Measurements from ENCODE around the gene CCR8.
A peak's percentile ranks its signal among the peaks of the same experiment; 100 is the strongest.

The CCR8 gene, protein sequence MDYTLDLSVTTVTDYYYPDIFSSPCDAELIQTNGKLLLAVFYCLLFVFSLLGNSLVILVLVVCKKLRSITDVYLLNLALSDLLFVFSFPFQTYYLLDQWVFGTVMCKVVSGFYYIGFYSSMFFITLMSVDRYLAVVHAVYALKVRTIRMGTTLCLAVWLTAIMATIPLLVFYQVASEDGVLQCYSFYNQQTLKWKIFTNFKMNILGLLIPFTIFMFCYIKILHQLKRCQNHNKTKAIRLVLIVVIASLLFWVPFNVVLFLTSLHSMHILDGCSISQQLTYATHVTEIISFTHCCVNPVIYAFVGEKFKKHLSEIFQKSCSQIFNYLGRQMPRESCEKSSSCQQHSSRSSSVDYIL

DNA sequence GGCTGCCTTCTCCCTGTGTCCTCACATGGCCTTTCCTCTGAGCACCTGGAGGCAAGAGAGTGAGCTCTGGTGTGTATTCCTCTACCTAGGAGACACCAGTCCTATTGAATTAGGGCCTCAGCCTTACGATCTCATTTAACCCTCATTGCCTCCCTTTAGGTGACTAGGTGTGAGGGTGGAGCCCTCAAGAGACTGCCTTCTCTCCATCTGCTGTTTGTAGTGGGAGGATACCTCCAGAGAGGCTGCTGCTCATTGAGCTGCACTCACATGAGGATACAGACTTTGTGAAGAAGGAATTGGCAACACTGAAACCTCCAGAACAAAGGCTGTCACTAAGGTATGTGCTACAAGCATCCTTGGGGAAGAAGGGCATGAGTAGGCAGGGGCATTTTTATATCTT lies at the start of gene CCR8:
Gene CCR8, plus strand, starts transcription at position 217 of the 400 bp plus-strand sequence. CDS start 2,623 bp downstream, outside the sequence.
- no peak for DNase-seq

DNA sequence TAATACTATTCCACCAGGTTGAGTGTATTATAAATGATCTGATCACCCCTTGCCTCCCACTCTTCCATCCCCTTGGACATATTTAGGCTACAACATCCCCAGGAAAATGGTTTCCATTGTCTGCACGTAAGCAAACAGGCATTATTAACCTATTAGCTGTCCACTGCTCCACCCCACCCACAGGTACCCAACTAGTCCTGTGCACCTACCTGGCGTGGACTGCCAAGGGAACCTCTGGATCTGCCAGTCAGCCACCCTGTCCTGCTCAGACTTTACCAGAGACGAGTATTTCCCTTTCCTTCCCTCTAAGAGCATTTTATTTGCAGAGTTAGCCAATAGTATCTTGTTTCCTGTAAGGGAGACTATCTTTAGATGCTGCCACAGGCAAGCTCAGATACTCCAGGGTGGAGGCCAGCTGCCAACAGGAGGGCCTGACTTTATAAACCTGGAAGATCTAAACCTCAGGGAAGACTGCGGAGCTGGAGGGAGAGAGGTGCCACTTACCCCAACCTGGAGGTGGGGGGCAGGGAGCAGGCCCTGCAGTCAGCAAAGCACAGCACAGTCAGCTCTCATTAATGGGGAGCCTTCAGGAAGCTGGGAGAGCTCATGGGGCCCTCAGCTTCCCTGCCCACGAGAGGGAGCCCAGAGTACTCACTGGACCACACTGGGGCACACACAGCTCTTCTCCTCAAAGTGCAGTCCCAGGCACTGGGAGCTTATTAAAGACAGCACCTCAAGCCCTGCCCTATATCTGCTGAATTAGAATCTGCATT lies 49.6 kb upstream of the CCR8 start, which contains the start of gene CX3CR1:
Gene CX3CR1, minus strand, starts transcription at position 292 of the 773 bp plus-strand sequence. CDS start 13,527 bp downstream, outside the sequence.
- no peak for DNase-seq

DNA sequence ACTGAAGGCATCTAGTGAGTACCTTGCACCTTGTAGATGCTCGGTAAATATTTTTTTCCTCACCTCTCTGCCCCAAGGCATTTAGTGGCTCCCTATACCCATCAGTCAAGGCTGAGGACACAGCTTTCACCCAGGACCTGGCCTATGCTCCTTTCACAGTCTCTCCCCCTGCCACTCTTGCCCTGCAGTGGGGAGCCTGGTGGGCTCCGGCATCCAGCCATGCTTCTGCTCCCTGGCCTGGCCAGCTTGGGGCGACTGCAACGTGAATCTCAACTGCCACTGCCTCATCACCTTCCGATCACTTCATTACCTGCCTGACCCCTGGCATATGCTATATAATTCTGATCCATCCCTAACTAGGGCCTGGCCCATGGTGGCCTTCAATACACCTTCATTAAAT lies 48.9 kb upstream of the CCR8 start:
- DNase-seq: no peak

DNA sequence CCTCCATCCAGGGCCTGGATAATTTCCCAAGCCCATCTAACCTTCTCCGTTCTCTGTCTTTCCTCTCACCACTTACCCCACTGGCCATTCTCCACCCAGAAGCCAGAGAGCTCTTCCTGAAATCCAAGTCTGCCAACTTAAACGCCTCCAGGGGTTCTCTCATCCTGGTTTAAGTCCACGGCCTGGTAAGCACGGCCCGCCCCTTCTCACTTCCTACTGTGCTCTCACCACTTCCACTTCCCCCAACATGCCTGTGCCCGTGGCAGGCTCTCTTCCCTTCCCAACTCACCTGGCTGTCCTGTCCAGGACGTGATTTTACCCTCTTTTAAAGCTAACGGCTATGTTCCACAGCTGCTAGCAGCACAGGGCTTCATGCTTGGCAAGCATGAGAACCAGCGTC lies 48.0 kb upstream of the CCR8 start:
- no peak for DNase-seq

DNA sequence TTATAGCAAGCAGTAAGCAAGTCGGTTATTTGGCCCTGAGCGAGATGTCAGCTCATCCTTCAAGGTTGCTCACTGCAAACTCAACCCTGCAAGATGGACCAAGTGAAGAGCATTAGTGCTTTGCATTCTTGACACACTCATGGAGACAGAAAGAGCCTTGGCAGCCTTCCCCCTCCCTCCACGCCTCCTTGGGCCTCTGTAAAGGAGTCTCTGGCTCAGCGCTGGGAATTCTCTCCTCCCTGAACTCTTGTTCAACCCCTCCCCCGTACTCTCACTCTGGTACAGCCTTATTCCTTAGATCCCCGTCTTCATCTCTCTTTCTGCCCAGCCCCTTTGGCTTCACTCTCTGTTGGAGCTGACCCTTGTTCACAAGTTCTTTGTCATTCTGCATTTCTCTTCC lies 47.5 kb upstream of the CCR8 start:
- DNase-seq: no peak

DNA sequence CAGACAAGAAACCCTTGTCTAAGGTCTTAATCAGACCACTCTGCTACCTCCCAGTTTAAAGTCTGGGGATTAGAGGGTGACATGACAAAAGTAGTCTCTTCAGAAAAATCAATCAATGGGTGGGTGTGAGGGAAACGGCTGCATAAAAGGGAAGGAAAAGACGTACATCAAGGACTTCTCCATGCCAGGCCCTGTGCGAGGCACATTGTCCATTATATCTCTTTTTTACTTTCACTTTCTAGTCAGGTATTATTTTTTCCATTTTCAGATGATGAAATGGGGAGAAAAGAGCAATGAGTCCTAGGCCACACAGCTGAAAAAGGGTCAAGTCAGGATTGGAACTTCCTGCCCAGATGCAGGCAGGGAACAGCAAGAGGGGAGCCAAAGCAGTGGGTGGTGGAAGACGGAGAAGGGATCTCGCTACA lies 45.0 kb upstream of the CCR8 start:
- DNase-seq: no peak

DNA sequence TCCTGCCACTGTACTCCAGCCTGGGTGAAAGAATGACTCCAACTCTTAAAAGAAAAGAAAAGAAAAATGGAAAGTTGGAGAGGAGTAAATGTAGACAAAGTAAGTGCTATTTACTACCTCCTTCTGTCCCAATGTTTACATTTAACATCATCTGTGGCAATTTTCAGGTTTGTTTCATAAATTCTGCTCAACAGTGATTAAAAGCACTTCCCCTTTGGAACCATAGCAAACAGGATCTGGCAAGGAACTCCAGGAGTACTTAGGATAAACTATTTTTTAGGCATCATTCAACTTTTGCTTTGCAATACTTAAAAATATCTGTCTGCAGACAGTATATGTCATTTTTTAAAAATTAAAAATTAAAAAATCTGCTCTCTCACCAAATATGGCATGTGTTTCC lies 44.2 kb upstream of the CCR8 start:
- DNase-seq: no peak

DNA sequence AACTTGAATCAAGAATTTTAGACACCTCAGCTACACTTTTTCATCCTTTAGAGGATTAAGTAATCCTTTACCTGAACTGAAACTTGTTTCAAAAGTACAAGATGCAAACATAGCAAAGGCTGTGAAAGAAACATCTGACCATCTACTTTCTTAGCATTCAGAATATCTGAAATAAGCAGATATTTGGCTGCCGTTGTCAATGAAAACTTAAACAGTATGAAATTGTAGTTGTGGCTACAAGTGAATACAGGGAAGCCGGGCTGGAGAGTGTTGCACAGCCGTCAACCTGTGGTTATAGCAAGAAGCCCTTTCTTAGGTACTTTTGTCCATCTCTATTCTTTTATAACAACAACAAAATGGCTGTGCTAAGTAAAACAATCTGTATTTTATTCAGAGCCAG lies 42.7 kb upstream of the CCR8 start:
- DNase-seq: no peak

DNA sequence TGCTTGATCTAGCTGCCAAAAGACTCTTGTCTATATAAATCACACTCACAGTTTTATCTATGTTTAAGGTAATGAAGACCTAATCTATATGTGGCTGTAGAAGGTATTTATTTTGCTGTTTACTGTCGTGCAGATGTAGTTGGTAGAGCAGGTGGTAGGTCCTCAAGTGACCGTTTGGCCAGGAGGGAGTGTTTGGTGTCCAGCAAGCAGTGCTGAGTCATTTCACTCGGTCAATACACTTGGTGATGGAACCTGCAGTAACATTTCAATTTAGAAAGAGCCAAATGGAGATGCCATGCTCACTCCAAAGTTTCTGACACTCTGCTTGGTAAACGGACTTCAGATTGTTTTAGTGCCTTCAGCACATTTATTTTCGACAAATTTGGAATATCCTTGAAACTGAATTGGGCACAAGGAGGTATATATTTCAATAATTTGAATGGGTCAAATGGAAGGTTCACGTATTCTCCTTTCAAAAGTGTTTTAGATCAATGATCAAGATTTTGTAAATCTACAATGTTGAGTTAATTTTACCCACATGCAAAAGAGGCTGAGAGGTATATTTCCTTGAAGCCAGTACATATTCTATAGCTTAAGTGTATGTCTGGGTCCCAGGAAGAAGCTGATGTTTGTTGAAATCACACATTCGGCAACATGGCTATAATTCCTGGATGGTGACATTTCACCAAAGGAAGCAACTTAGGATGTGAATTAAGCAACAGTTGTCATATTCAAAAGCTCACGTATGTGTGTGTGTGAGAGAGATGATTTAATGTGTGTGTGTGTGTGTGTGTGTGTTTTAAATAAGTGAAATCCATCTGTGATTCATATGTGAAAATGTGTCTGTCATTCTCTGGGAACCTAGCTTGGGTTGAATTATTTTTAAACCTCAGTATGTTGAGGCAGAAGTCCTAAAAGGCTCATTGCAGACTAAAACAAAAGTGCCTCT lies 42.0 kb upstream of the CCR8 start:
- no peak for DNase-seq

DNA sequence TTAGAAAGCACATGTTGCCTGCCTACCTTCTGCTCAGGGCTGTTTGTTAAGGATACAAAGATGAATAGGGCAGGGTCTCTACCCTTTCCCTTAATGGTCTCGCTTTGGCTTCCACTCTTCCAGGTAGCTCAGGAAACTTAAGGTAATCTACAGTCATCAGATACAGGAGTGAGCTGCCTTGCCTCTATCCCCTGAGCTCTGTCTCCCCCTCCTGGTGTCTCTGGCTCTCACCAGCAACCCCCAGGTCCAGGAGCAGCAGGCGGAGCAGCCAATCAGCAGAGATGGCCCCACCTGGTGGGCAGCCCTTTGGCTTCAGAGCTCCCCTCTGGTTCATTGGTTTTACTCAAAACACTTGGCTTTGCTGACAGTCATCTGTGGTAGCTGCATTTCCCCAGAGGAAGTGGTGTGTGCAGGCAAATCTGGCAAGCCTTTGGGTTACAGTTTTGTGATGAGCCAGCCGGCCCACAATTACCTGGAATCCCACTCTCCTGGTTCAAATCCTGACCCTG lies 41.2 kb upstream of the CCR8 start:
- DNase-seq: peak; percentile 89 to 92

DNA sequence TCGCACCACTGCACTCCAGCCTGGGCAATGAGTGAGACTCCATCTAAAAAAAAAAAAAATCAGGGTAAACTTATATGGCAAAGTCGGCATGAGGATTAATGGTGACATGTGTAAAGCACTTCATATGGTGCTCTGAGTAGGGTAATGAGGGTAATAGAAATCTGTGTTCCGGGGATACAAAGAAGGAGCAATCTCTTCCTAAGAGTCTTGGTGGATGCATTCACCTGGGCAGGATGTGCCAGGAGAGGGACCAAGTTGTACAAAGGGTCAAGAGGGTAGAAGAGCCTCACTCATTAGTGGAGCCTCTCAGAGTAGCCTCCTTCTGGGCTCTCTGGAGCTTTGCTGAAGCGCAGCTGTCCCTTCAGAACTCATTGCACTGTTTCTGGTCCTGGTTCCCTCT lies 40.4 kb upstream of the CCR8 start:
- no peak for DNase-seq

DNA sequence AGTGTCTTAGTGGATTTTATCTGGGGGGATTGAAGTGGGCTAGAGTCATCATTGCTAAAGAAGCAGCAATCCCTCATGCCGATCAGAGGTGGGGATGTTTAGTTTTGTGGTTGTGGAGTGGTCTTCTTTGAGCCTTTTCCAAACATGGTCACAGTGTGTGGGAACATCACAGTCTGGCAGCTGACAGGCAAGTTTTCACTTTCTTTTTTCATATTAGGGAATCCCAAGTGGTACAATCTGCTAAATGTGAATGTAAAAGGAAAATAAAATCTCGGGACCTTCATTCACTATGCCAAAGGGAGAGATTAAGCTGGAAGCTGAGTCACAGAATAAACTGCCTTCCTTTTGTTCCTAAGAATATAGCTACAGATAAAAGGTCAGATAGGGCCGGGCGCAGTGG lies 39.3 kb upstream of the CCR8 start:
- no peak for DNase-seq

DNA sequence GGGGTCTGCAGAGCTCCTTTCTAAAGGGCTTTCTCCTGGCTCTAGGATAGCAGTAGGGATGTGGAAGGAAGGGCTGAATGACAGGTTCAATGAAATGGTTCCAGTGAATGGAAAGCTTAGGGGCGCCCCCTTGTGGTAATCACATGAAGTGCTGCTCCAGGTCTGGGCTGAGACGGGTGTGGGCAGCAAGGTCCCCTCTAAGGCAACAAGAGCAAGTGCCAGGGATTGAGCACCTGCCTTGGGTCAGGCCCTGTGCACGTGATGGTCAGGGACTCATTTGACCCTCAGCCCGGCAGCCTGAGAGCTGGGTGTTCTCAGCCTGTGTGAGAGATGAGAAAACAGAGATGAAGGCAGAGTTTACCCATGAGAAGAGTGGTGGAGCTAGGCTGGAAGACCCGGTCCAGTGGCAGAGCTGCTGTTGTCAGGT lies 37.6 kb upstream of the CCR8 start:
- peak; percentile 74 to 79 for DNase-seq

DNA sequence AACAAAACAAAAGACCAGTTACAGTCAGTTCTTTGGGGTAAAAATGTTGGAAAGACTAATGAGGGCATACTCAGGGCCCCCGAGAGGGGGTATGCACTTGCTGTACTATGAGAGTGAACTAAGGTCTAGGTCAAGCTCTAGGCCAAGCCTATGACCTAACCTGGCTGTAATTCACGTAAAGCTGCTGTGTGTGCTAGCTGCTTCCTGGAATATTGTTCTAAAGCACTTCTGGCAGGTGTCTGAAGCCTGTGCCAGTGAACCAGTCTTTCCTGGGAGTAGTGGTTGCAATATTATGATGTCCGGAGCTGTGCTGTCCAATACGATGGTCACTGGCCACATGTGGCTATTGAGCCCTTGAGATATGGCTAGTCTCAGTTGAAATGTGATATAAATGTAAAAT lies 36.5 kb upstream of the CCR8 start:
- no peak for DNase-seq

DNA sequence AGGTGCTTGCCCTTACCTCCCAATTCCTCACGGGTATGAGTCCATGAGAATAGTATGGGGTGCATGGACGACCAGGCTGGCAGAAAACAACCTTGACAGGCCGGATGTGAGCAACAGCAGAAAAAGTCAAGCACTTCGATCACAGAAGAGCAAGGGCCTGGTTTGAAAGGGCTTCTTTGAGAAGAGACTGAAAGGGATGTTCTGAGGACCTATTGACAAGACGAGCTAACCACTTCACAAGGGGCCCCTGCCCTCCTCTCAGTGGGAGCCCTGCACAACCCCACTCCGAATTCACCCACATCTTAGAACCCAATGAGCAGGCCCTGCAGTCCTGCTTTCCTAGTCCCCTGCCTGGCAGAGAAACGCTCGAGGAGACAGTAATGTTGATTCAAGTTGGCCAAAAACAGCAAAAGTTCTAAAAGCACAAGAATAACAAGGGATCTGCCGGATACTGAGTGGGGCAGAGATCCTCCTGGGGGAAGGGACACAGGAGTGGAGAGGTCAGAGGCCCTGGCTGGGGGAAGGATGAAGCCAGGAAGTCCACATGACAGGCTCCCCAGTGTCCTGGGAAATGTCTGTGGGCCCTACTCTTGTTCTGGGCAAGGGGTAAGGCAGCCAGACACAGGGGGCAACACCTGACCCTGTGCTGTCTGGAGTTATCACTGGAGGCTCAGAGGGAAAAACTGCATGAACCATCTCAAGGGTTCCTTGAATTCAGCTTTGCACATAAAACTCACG lies 34.9 kb upstream of the CCR8 start:
- DNase-seq: no peak

DNA sequence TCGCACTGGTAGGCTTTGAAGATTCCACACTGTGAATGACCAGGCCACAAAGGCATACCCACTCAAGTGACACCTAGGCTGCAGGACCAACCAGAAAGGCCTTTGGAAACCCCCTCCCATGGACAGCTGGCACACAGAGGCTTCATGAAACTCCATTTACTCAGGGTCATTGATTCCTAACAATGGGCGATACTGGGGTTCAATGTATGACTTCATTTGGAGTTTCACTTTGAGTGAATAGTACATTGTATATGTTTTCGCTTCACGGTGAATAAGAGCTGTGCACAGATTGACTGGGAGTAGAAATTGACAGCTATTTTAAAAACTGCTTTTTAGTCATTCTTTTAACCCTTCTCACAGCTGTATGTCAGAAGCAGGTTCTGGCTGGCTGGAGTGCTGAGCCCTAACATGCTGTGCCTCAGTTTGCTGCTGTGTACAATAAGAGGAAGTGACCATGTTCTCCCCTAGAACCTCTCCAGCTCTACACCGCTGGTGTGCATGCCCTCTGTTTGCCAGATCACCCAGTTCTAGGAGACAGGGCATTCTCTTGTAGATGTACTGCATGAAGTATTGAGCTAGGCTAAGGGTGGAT lies 34.2 kb upstream of the CCR8 start:
- no peak for DNase-seq

DNA sequence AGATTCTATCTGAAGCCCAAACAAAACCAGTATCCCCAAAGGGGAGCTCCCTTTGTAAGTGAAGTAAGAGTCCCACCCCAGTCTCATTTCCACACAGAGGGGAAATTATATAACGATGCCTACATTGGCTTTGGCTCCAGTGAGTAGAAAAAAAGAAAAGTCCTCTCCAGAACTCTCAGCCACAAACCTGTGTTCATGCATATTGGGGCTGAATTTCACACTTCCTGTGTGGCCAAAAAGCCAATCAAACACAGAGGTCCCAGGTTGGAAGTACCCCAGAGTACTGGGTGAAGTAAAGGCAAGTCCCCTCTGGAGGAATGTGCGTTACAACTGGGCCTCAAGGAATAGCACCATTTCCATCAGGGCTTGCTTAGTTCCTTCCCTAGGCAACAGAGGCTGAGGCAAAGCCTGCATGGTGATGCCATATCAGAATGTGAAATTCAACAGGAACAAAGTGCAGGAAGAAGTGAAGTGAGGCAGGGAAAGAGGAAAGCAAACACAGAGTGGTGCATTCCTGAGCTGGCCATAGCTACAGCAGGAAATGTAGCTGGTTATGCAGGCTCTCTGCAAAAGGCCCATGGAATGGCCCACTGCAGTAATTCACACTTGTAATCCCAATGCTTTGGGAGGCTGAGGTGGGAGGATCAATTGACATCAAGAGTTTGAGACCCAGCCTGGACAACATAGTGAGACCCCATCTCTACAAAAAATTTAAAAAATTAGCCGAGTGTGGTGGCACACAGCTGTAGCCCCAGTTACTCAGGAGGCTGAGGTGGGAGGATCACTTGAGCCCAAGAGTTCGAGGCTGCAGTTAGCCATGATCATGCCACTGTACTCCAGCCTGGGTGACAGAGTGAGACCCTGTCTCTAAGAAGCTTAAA lies 33.1 kb upstream of the CCR8 start:
- no peak for DNase-seq

DNA sequence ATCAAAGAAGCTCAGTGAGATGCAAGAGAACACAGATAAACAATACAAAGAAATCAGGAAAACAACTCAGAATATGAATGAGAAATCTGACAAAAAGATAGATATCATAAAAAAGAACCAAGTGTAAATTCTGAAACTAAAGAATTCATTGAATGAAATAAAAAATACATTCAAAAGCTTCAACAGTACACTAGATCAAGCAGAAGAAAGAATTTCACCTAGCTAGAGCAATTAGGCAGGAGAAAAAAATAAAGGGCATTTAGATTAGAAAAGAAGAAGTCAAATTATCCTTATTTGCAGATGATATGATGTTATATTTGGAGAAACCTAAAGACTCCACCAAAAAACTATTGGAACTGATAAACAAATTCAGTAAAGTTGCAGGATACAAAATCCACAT lies 30.2 kb upstream of the CCR8 start:
- DNase-seq: no peak

DNA sequence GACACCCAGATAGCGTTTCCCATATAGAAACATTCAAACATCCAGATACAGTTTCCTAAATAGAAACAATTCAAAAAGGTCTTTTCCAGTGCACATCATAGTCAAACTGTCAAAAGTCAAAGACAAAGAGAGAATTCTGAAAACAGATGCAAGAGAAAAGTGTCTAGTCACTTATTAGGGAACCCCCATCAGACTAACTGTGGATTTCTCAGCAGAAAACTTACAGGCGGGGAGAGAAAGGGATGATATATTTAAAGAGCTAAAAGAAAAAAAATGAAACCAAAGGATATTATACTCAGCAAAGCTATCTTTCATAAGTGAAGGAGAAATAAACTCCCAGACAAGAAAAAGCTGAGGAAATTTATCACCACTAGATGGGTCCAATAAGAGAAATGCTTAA lies 27.3 kb upstream of the CCR8 start:
- no peak for DNase-seq

DNA sequence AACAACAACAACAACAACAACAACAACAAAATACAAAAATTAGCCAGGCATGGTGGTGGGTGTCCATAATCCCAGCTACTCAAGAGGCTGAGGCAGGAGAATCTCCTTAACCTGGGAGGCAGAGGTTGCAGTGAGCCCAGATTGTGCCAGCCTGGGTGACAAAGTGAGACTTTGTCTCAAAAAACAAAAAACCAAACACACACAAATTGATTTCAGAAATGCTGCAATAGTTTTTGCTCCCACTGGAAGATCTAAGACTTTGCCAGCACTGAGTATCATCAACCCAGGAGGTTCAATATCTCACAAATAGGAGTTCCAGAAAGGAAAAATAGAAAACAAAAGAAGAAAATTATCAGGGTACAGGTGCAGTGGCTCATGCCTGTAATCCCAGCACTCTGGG lies 16.2 kb upstream of the CCR8 start:
- DNase-seq: no peak

DNA sequence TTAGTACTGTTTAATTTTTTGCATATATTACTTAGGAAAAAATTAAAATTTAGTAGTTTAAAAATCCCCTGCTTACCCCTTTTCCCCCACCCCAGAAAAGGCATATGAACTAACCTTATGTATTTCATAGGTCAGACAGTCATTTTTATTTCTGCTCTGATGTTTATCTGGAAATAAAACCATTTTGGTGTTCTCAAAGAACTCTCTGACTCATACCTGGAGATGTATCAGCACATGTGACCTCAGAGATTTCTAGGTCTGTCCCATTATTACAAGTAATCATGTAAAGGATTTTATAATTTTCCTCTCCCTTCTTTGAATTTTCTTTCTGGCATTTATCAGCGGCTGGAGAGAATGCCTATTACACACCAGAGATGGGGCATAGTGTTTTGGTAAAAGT lies 14.1 kb upstream of the CCR8 start:
- no peak for DNase-seq
